Parathyroid adenoma (tissue), 2 donors: ENCODE measurements around the gene LGALS1.
A peak's percentile ranks its signal among the peaks of the same experiment; 100 is the strongest.

Experiments
- H2AFZ ChIP-seq: fragments of 300-600 bp; sonication (generic); one replicate; pipeline ENCODE4 v1.7.0; 2017; ENCODE audit warnings: antibody characterized with exemption, mild to moderate bottlenecking
- H3K27ac ChIP-seq: fragments of 300-600 bp; sonication (generic); one replicate; pipeline ENCODE4 v1.7.0; 2017
- H3K27me3 ChIP-seq: fragments of 300-600 bp; sonication (generic); one replicate; pipeline ENCODE4 v1.7.0; 2017; ENCODE audit warnings: low read length; ENCODE audit not compliant: control insufficient read depth, insufficient read depth
- H3K36me3 ChIP-seq: fragments of 300-600 bp; sonication (generic); one replicate; pipeline ENCODE4 v1.7.0; 2017; ENCODE audit warnings: low read length; ENCODE audit not compliant: control insufficient read depth, insufficient read depth
- H3K4me1 ChIP-seq: fragments of 300-600 bp; sonication (generic); one replicate; pipeline ENCODE4 v1.7.0; 2017; ENCODE audit warnings: control low read depth
- H3K4me2 ChIP-seq: fragments of 300-600 bp; sonication (generic); one replicate; pipeline ENCODE4 v1.7.0; 2017; ENCODE audit warnings: low read length
- H3K4me3 ChIP-seq: fragments of 300-600 bp; sonication (generic); one replicate; pipeline ENCODE4 v1.7.0; 2017; ENCODE audit warnings: low read depth, low read length
- H3K79me2 ChIP-seq: fragments of 300-600 bp; sonication (generic); one replicate; pipeline ENCODE4 v1.7.0; 2017; ENCODE audit warnings: control low read depth
- H3K9ac ChIP-seq: fragments of 300-600 bp; sonication (generic); one replicate; pipeline ENCODE4 v1.7.0; 2017; ENCODE audit warnings: mild to moderate bottlenecking
- H3K9me3 ChIP-seq: fragments of 300-600 bp; sonication (generic); one replicate; pipeline ENCODE4 v1.7.0; 2017; ENCODE audit warnings: low read length; ENCODE audit not compliant: control insufficient read depth
- TF ChIP-seq, protein P1 (sequence below): fragments of 300-600 bp; sonication (generic); IDR thresholded peaks from one replicate; pipeline ENCODE4 v1.7.0; 2017; ENCODE audit warnings: antibody characterized with exemption, mild to moderate bottlenecking
- donor health status: primary hyperparathyroidism.

LGALS1 gene

DNA sequence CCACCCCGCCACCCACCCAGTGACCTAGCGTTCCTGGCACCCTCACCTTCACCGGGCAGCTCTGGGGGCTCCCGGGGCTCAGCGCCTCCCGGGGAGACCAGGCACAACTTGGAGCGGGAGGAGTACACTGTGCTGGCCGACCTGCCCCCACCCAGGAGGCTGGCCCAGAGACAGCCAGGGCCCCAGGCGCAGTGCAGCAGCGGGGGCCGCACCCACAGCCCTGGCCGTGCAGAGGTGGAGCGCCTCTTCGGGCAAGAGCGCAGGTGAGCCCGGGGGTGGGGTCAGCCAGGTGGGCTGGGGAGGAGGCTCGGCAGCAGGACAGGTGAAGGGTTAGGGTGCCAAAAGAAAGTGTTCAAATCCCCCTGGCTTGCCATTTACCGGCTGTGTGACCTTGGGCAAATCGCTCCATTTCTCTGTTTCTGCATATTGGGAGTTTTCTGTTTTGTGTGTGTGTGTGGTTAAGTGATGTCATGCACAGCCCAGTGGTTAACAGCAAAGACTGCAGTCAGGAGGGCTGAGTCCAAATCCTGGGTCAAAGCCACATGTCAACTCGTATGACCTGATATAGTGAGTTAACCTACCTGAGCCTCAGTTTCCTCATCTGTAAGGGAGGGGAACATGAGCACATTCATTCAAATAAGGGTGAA, 50.9 kb downstream of the LGALS1 start:
- Histone ChIP-seq H3K27ac (no peak overlapping the region), H3K9ac (no peak overlapping the region), H3K9me3 (no peaks in the 10 kb centered on the region), H3K79me2 (no peaks in the 10 kb centered on the region), H3K4me3 (no peak overlapping the region), H3K4me1 (no peaks in the 10 kb centered on the region), H3K36me3 (no peaks in the 10 kb centered on the region), H3K27me3 (no peaks in the 10 kb centered on the region), H2AFZ (no peak overlapping the region), H3K4me2 (no peak overlapping the region)
- TF ChIP-seq, protein P1, sequence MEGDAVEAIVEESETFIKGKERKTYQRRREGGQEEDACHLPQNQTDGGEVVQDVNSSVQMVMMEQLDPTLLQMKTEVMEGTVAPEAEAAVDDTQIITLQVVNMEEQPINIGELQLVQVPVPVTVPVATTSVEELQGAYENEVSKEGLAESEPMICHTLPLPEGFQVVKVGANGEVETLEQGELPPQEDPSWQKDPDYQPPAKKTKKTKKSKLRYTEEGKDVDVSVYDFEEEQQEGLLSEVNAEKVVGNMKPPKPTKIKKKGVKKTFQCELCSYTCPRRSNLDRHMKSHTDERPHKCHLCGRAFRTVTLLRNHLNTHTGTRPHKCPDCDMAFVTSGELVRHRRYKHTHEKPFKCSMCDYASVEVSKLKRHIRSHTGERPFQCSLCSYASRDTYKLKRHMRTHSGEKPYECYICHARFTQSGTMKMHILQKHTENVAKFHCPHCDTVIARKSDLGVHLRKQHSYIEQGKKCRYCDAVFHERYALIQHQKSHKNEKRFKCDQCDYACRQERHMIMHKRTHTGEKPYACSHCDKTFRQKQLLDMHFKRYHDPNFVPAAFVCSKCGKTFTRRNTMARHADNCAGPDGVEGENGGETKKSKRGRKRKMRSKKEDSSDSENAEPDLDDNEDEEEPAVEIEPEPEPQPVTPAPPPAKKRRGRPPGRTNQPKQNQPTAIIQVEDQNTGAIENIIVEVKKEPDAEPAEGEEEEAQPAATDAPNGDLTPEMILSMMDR: no peak

DNA sequence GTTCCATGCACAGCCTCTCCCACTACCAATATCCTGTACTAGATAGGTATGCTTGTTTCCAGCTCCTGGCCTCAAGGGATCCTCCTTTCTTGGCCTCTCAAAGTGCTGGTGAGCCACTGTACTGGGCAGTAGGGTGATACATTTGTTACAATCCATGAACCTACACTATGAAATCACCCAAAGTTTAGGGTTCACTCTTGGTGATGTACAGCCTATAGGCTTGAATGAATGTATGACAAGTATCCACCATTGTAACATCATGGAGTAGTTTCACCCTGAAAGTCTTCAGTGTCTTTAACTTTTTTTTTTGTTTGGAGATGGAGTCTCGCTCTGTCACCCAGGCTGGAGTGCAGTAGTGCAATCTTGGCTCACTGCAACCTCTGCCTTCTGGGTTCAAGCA, 53.2 kb downstream of the LGALS1 start:
- Histone ChIP-seq H3K79me2 (no peaks in the 10 kb centered on the region), H3K4me2 (peak overlapping the region; percentile 45), H2AFZ (no peak overlapping the region), H3K4me1 (no peaks in the 10 kb centered on the region), H3K9ac (no peak overlapping the region), H3K4me3 (no peak overlapping the region), H3K36me3 (no peaks in the 10 kb centered on the region), H3K27ac (no peak overlapping the region), H3K9me3 (no peaks in the 10 kb centered on the region), H3K27me3 (no peaks in the 10 kb centered on the region)
- TF ChIP-seq, protein P1: no peak
